ENCODE data around the gene HCK.

The HCK gene

DNA sequence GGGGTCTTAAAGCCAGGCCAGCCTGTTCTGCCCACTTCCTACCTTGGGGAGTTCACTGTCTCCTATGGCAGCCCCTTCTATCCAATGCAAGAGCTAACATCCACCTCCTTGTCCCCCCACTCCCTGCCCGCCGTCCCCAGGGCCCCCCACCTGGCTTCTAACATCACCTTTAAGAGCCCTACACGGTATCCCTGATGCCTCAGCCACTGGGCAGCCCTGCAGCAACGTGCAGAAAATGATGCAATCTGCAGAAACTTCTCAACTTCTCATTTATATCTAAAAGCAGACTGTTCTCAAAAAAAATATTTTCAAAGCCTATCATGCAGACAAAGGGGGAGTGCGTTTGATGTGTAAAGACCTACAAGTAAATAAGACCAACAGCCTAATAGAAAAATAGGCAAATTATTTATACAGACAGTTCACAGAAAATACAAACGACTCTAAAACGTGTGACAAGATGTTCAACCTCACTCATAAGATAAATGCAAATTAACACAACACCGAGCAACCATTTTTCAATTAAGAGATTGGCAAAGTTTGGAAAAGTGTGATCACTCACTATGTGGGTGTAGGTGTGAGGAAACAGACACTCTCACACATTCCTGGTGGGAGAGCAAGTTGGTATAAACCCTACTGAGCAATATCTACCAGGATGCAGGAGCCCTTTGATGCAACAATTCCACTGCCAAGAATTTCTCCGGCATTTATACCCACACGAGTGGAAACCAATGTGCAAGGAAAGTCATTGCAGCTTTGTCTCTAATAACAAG, 15.1 kb upstream of the HCK start:
- no peak for TF ChIP-seq ZNF274 (IDR thresholded peaks at IDR 0.05; ENCODE audit: low read depth, low read length)
- no peak overlapping the region for H3K4me3 ChIP-seq (ENCODE audit: low read length)

DNA sequence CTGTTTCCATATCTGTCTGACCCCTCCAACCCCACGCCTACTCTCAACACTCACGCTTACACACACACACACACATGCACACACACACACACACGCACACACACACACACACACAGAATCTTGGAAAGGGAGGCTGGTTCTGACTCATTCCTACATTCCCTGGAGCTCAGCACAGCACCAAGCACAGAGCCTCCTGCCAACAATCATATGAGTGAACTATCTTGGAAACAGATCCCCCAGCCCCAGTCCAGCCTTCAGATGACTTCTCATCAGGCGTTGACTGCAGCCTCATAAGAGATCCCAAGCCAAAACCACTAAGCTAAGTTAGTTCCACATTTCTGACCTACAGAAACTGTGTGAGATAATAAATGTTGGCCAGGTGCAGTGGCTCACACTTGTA, 14.1 kb upstream of the HCK start:
- TF ChIP-seq ZNF274 (IDR thresholded peaks at IDR 0.05; ENCODE audit: low read depth, low read length): no peak
- no peak overlapping the region for H3K4me3 ChIP-seq (ENCODE audit: low read length)

DNA sequence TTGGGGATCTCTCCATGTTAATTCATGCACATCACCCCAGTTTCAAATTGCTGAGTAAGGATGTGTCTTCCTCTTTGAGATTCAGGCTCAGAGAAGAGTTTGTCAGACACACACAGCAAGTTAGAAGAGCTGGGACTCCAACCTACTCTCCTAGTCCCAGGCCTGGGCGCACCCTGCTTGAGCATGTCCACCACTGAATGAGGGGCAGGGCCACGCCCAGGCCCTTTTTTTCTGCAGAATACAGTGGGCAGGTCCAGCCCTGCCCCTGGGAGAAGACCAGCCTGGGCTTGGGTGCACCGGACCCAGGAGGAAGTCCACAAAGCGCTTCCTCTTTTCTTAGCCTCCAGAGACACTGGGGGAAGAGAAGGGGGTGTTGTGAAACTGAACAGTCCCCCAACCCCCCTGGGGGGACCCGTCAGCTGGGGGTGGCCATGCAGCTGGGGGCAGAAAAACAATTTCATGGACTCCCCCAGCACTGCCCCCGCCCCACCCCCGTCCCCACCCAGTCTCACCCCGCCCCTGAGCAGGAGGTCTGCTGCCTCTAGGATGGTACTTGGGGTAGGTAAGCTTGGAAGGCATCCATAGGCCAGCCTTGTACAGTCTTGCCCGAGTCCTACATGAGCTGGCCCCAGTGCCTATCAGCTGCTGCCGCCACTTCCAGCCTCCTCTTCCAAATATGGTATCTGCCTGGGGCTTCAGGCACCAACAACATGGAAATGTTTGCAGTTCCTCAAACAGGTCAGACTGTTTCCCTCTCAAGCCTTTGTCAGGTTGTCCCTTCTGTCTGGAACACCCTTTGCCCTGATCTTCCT, 11.7 kb upstream of the HCK start:
- no peak overlapping the region for H3K4me3 ChIP-seq (ENCODE audit: low read length)
- no peak for TF ChIP-seq ZNF274 (IDR thresholded peaks at IDR 0.05; ENCODE audit: low read depth, low read length)

DNA sequence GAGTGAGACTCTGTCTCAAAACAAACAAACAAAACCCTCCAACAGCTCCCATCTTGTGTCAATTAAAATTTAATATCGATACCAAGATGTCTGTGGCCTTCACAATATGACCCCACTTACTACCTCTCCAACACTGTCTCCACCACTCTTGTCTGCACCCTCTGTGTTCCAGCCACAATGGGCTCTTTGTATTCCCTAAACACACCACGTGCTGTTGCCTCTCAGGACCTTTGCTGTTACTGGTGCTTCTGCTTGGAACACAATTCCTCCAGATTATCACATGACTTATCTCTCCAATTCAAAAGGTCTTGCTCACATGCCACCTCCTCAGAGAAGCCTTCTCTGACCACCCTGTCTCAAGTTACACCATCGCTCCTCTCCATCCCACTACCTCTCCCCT, 6.0 kb upstream of the HCK start:
- H3K4me3 ChIP-seq (ENCODE audit: low read length): no peak overlapping the region
- TF ChIP-seq ZNF274 (IDR thresholded peaks at IDR 0.05; ENCODE audit: low read depth, low read length): no peak

DNA sequence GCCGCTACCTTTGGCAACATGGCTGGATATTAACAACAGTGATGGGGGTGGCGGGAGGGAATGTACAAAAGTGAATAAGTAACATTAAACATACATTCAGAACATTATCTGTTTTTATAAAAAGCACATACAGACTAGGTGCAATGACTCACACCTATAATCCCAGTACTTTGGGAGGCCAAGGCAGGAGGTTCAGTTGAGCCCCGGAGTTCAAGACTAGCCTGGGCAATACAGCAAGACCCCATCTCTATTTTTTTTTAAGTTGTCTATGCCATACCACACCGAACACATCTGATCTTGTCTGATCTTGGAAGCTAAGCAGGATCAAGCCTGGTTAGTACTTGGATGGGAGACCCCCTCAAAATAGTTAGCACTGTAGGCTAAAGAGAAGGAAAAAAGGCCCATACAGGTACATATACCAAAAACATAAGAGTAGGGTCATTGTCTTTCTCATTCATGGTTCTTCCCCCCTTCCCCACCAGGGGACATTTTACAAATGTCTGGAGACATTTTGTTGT, 1.7 kb upstream of the HCK start:
- no peak overlapping the region for H3K4me3 ChIP-seq (ENCODE audit: low read length)
- TF ChIP-seq ZNF274 (IDR thresholded peaks at IDR 0.05; ENCODE audit: low read depth, low read length): no peak

DNA sequence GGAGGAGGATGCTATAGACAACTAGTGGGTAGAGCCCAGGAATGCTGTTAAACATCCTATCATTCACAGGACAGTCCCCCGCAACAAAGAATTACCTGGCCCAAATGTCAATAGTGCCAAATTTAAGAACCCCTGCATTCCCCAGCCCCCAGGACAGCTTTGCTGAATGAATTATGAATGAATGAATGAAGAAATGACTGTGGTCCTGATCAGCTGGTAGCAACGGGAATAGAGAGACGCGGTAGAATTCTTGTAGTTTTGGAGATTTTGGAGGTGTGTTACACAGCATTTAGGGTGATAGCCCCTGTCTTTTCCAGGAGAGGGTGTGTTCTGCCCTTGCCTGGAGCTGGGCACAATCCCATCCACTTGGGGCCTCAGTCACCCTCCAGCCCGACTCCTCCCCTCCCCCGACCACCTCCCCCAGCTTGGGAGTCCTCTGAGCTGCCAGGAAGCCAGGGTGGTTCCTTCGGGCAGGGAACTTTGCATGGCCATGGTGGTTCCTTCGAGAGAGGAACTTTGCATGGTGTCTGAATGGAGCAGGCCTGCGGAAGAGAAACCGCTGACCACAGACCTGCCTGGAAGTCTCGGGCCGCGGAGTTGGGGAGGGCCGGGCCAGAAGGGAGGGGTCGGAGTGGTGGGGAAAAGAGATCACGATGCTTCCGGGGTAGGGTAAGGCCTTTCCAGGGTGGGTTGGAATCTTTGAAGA, 1.0 kb upstream of the HCK start:
- H3K4me3 ChIP-seq (ENCODE audit: low read length): no peak overlapping the region
- no peak for TF ChIP-seq ZNF274 (IDR thresholded peaks at IDR 0.05; ENCODE audit: low read depth, low read length)

DNA sequence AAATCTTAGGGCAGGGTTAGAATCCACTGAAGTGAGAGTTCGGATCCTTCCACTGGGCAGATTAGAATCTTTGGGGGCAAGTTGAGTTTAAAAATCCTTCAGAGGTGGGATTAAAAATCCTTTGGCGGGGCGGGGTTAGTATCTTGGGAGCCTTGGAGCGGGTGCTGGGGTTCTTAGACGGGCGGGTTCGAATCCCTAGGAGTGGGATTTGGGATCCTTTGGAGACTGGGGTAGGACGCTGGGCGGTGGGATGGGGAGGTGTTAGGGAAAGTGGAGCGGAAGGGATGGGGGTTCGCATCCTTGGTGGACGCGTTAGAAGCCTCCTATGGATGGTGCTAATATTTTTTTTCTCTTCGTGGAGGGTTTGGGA, 337 bp upstream of the HCK start:
- H3K4me3 ChIP-seq (ENCODE audit: low read length): no peak overlapping the region
- no peak for TF ChIP-seq ZNF274 (IDR thresholded peaks at IDR 0.05; ENCODE audit: low read depth, low read length)

DNA sequence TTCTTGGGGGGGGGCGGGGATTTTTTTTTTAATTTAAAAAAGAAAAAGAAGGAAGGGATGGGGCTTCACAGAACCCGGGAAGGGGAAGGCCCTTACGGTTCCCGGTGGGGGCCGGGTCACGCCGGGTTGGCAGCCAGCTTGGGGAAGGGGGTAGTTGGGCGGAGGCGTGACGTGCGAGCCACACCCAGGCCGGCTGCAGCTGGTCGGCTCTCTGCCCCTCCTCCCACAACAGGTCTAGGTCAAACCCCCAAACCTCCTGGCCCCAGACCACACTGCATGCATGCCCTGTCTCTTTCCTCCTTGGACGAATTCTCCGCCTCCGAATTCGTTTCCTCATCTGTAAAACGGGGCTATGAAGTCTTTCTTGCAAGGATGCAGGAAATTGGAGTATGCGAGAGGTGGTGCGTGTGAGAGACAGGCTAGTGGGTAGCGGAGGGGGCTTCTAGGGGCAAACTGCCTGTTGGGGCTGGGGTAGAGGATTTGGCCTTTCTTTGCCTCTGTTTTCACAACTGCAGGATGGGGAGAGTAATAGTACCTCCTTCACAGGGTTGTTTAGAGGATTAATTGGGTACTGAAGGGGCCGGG, 828 bp downstream of the HCK start:
- no peak overlapping the region for H3K4me3 ChIP-seq (ENCODE audit: low read length)
- TF ChIP-seq ZNF274 (IDR thresholded peaks at IDR 0.05; ENCODE audit: low read depth, low read length): no peak

DNA sequence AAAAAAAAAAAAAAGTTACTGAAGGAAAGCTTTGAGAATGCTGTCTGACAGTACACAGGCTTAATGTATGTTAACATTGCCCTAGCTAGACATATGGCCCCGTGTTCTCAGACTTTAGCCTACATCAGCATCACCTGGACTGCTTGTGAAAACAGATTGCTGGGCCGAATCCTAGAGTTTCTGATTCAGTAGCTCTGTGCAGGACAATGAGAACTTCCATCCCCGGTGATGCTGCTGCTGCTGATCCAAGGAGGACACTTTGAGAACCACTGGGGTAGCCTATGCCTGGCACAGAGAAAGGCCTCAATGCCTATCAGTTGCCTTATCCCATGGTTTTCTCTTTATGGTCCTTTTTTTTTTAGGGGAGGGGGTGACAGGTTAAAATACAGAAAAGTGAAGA, 1.6 kb downstream of the HCK start:
- TF ChIP-seq ZNF274 (IDR thresholded peaks at IDR 0.05; ENCODE audit: low read depth, low read length): no peak
- H3K4me3 ChIP-seq (ENCODE audit: low read length): no peak overlapping the region

DNA sequence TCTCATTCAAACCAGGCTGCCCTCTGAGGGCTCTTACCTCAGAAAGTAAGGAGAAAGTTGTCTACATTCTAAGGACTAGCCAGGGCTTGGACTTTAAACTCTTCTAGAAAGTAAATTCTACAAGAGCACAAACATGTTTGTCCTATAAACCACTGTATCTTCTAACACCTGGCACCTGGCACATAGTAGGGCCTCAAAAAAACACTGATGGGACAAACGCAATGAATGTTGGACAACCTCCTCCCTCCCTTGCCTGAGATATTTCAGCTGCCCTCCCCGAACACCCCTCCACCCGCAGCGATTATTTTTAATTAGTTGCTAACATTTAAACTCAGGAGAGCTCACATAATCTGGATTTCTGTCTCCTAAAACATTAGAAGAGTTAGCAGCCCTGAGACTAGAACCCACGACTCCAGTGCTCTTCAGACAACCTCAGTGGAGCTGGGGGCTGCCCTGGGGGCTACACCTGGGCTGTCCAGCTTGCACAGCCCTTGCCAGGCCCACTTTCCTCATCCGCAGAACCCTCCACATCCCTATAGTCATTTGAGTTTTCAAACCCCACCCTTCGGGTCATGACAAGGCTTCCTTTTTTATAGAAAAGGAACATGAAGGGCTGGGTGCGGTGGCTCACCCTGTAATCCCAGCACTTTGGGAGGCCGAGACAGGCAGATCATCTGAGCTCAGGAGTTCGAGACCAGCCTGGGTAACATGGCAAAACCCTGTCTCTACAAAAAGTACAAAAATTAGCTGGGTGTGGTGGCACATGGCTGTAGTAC, 4.9 kb downstream of the HCK start:
- TF ChIP-seq ZNF274 (IDR thresholded peaks at IDR 0.05; ENCODE audit: low read depth, low read length): no peak
- H3K4me3 ChIP-seq (ENCODE audit: low read length): no peak overlapping the region

DNA sequence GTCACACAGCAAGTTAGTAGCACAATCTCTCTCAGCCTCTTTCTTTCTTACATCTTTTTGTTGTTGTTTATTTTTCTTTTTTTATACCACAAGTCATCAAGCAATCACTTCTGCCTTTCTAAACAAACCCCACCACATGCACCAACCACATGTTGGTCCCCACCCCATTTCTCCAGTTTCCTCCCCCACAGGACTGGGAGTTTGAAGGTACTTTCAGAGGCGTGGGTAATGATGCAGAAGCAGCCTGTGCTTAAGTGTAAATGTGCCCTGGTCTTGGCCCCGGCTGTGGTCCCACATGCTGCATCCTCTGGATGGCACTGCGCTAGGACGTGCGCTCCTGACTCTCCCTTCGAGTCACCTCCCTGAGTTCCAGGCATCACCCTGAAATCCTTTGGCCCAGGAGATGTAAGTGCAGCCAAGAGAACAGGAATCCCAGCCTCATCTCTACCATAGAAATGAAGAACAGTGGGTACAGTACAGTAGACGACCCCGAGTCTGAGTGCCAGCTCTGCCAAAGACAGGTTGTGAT, 5.7 kb downstream of the HCK start:
- no peak for TF ChIP-seq ZNF274 (IDR thresholded peaks at IDR 0.05; ENCODE audit: low read depth, low read length)
- no peak overlapping the region for H3K4me3 ChIP-seq (ENCODE audit: low read length)

DNA sequence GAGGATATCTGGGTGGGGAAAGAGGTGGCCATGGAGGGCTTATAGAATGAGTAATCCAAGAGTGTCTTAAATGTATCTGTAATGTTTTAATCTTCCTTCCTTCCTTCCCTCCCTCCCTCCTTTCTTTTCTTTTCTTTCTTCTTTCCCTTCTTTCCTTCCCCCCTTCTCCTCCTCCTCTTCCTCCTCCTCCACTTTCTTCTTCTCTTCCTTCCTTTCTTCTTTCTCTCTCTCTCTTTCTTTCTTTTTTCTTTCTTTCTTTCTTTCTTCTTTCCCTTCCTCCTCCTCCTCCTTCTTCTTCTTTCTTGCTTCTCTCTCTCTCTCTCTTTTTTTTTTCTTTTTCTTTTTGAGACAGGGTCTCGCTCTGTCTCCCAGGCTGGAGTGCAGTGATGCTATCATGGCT, 7.1 kb downstream of the HCK start:
- no peak overlapping the region for H3K4me3 ChIP-seq (ENCODE audit: low read length)
- no peak for TF ChIP-seq ZNF274 (IDR thresholded peaks at IDR 0.05; ENCODE audit: low read depth, low read length)

DNA sequence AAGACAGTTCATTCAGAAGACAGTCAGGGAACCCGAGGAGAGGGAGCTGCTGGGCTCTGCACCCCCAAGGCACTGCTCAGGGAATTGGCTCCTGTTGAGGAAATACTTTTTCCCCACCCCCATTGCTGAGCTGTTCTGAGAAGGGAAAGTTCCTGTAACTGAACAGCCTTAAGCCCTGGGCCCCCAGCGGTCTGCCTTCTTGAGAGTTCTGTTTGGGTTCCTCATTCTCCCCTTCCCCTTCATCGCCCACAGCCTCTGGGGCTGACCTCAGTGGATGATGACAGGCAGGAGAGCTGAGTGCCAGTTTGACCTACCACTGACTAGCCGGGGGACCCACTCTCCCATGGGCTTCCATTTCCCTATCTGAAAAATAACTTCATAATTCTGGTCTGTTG, 10.7 kb downstream of the HCK start:
- no peak for TF ChIP-seq ZNF274 (IDR thresholded peaks at IDR 0.05; ENCODE audit: low read depth, low read length)
- H3K4me3 ChIP-seq (ENCODE audit: low read length): no peak overlapping the region

Measured in GM08714 (cell line).